Measurements from ENCODE around the gene CCDC97. TPM values are rescaled to one million over a fixed set of nuclear protein-coding genes. Genes with fewer than 3 reads are reported as not detected.

CCDC97 gene
- total RNA-seq, 1 experiment from 2014 or later, result 39.4 TPM

DNA sequence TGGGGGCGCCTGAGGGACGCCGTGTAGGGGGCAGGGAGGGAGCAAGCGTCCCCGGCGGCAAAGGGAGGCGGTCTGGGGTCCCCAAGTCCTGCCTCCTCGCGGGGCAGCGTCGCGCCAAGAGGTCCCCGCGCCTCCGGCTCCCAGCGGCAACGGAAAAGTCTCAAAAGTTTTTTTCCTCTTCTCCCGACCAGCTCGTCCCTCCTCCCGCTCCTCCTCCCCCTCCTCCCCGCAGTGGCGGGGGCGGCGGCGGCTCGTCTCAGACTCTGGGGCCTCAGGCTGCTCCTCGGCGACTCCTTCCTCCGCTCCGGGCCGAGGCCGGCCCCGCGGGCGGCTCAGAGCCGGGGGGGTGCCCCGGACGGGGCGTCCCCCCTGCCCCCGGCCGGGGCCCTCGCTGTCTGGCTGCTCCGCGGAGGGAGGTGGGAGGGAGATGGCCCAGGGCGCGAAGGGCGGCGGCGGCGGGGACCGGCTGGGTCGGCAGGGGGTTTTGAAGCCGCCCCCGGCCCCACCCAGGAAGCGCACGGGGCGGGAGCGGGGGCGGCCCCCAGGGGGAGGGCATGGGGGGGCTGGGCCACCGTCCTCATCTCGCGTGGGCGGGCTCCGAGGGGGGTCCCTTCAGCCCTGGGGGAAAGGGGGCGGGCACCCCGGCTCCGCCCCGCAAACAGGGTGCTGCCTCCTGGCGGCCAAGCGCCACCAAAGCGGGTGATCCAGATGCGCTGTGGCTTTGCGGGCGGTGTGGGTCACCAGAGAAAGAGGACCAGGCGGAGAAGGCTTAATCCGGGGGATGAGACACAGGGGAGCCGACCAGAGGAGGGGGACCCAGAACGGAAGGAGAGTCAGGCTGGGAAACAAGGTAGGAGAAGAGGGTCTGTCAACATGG is 43.7 kb downstream of the CCDC97 start, which contains the start of gene TGFB1:
Gene TGFB1, minus strand, starts transcription at position 457 of the 877 bp plus-strand sequence. CDS start 878 bp downstream, outside the sequence.
- H3K4me1 Mint-ChIP-seq, result peaks cover 21 to 22% of the 10 kb centered on the region in 2 experiments
- H2BK20ac ChIP-seq (ENCODE audit: low read depth, low read length, poor library complexity, severe bottlenecking), result no peak within 1 kb of the TSS
- H2AK5ac ChIP-seq (ENCODE audit: insufficient read length, low read length), result no peak within 1 kb of the TSS
- no peak within 1 kb of the TSS for H2BK12ac ChIP-seq (ENCODE audit: insufficient read length, low read depth, low read length)
- peak; percentile 75 for DNase-seq
- no peak within 1 kb of the TSS for H3K56ac ChIP-seq (ENCODE audit: insufficient read length, low read depth, low read length)
- H3K4me1 ChIP-seq (ENCODE audit: insufficient read depth, low read length), result no peaks in the 10 kb centered on the region; the same call in 1 of the 2 replicates
- no peaks in the 10 kb centered on the region for H3K9me3 ChIP-seq (ENCODE audit: control insufficient read depth, low read depth, low read length)
- H3K79me1 ChIP-seq (ENCODE audit: insufficient read depth, low read depth, low read length, poor library complexity, severe bottlenecking), result no peaks in the 10 kb centered on the region
- no peak within 1 kb of the TSS for H2AFZ ChIP-seq (ENCODE audit: low read length)
- H3K23ac ChIP-seq (ENCODE audit: insufficient read length, low read depth, low read length), result no peak within 1 kb of the TSS
- peak within 1 kb of the TSS; percentile 75 to 93 for H3K4me3 Mint-ChIP-seq
- H3K27ac Mint-ChIP-seq, result no peak within 1 kb of the TSS; a peak in 2 of 7 replicates
- no peak within 1 kb of the TSS for H3K27ac ChIP-seq (ENCODE audit: insufficient read length, low read depth, low read length)
- no peak within 1 kb of the TSS for H2BK5ac ChIP-seq (ENCODE audit: insufficient read length, low read length)
- peaks cover 26% of the 10 kb centered on the region for H3K23me2 ChIP-seq (ENCODE audit: insufficient read length, low read depth, low read length, poor library complexity, severe bottlenecking)
- no peak within 1 kb of the TSS for H2BK15ac ChIP-seq (ENCODE audit: low read depth, low read length)
- no peak within 1 kb of the TSS for H4K91ac ChIP-seq (ENCODE audit: insufficient read length, low read depth, low read length)
- H3T11ph ChIP-seq (ENCODE audit: low read length), result no peak within 1 kb of the TSS
- no peak within 1 kb of the TSS for H4K5ac ChIP-seq (ENCODE audit: insufficient read length, low read depth, low read length)
- peaks cover 44% of the 10 kb centered on the region for H3K27me3 Mint-ChIP-seq (ENCODE audit: low read depth)
- no peaks in the 10 kb centered on the region for H3K79me2 ChIP-seq (ENCODE audit: insufficient read depth, low read length)
- H4K20me1 ChIP-seq (ENCODE audit: control insufficient read depth, insufficient read depth, insufficient read length), result no peaks in the 10 kb centered on the region
- H3K18ac ChIP-seq (ENCODE audit: insufficient read length, low read depth, low read length), result no peak within 1 kb of the TSS
- H3K36me3 Mint-ChIP-seq (ENCODE audit: insufficient read depth in 1 of 3, low read depth in 3 of 3), result peaks cover 0 to 13% (median 2%) of the 10 kb centered on the region in 3 experiments; a peak in 4 of 7 replicates
- no CpG with 5 or more reads among the region's 78 CpGs for WGBS (ENCODE audit: extremely low coverage, insufficient read length, low lambda C conversion rate)
- no peak within 1 kb of the TSS for H2BK120ac ChIP-seq (ENCODE audit: low read depth, low read length, poor library complexity, severe bottlenecking)
- TF ChIP-seq, protein P1, sequence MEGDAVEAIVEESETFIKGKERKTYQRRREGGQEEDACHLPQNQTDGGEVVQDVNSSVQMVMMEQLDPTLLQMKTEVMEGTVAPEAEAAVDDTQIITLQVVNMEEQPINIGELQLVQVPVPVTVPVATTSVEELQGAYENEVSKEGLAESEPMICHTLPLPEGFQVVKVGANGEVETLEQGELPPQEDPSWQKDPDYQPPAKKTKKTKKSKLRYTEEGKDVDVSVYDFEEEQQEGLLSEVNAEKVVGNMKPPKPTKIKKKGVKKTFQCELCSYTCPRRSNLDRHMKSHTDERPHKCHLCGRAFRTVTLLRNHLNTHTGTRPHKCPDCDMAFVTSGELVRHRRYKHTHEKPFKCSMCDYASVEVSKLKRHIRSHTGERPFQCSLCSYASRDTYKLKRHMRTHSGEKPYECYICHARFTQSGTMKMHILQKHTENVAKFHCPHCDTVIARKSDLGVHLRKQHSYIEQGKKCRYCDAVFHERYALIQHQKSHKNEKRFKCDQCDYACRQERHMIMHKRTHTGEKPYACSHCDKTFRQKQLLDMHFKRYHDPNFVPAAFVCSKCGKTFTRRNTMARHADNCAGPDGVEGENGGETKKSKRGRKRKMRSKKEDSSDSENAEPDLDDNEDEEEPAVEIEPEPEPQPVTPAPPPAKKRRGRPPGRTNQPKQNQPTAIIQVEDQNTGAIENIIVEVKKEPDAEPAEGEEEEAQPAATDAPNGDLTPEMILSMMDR (conservative IDR thresholded peaks at IDR 0.05), result peak; percentile 93
- peak within 1 kb of the TSS; percentile 63 for H3K4me2 ChIP-seq (ENCODE audit: insufficient read depth, insufficient read length, low read length)
- H3K9me3 Mint-ChIP-seq, result no peaks in the 10 kb centered on the region; a peak in 1 of 5 replicates
- H3K27me3 ChIP-seq (ENCODE audit: insufficient read depth, low read length), result peaks cover 10% of the 10 kb centered on the region; the same call in 1 of the 2 replicates
- H3K9ac ChIP-seq (ENCODE audit: extremely low read depth, insufficient read length, low read length), result no peak within 1 kb of the TSS
- no peak within 1 kb of the TSS for H4K8ac ChIP-seq (replicated peaks; ENCODE audit: insufficient read length, low read depth, low read length)
- H3K14ac ChIP-seq (ENCODE audit: insufficient read depth, low read length), result peak within 1 kb of the TSS; percentile 55; the same call in 1 of the 2 replicates
- no peak within 1 kb of the TSS for H3K4ac ChIP-seq (ENCODE audit: low read depth, low read length)

All from H9 (cell line).